GM23248 (cell line): ENCODE measurements around the gene TNNT1. TPM values are rescaled to one million over a fixed set of nuclear protein-coding genes. Genes with fewer than 3 reads are reported as not detected.

Experiments used
- DNase-seq: peaks from one replicate; pipeline ENCODE4 v3.0.0-alpha.2; 2015
- H2AFZ ChIP-seq: fragments of 200-600 bp; sonication (generic); 2 replicates; pipeline ENCODE4 v1.6.1; 2016; ENCODE audit warnings: antibody characterized with exemption
- H3F3A ChIP-seq: fragments of 200-600 bp; sonication (generic); 2 replicates; pipeline ENCODE4 v1.6.1; 2016; ENCODE audit warnings: mild to moderate bottlenecking, antibody characterized with exemption, mixed run types; ENCODE audit not compliant: insufficient read depth
- H3K27ac ChIP-seq: fragments of 200-600 bp; sonication (generic); 2 replicates; pipeline ENCODE4 v1.5.1; 2016; ENCODE audit warnings: mild to moderate bottlenecking
- H3K27me3 ChIP-seq: fragments of 200-600 bp; sonication (generic); replicated peaks from 2 replicates; pipeline ENCODE4 v1.6.1; 2016; ENCODE audit warnings: mild to moderate bottlenecking; ENCODE audit not compliant: insufficient read depth
- H3K36me3 ChIP-seq: fragments of 200-600 bp; sonication (generic); 2 replicates; pipeline ENCODE4 v1.6.1; 2016; ENCODE audit warnings: low read depth, mild to moderate bottlenecking
- H3K4me1 ChIP-seq: fragments of 200-600 bp; sonication (generic); 2 replicates; pipeline ENCODE4 v1.6.1; 2016; ENCODE audit warnings: mild to moderate bottlenecking; ENCODE audit not compliant: insufficient read depth
- H3K4me2 ChIP-seq: fragments of 200-600 bp; sonication (generic); one replicate; pipeline ENCODE4 v1.6.1; 2016; ENCODE audit warnings: mild to moderate bottlenecking; ENCODE audit not compliant: unreplicated experiment
- H3K4me3 ChIP-seq: fragments of 200-600 bp; sonication (generic); 2 replicates; pipeline ENCODE4 v1.5.1; 2016; ENCODE audit warnings: mild to moderate bottlenecking
- H3K79me2 ChIP-seq: fragments of 200-600 bp; sonication (generic); 2 replicates; pipeline ENCODE4 v1.6.1; 2016; ENCODE audit warnings: mild to moderate bottlenecking; ENCODE audit not compliant: insufficient read depth
- H3K9ac ChIP-seq: fragments of 200-600 bp; sonication (generic); 2 replicates; pipeline ENCODE4 v1.6.1; 2016; ENCODE audit warnings: mild to moderate bottlenecking
- H3K9me2 ChIP-seq: fragments of 200-600 bp; sonication (generic); 2 replicates; pipeline ENCODE4 v1.6.1; 2016; ENCODE audit warnings: mixed run types, mild to moderate bottlenecking, moderate library complexity; ENCODE audit not compliant: insufficient read depth
- H3K9me3 ChIP-seq: fragments of 200-600 bp; sonication (generic); one replicate; pipeline ENCODE4 v1.6.1; 2017; ENCODE audit warnings: low read depth
- H4K20me1 ChIP-seq: fragments of 200-600 bp; sonication (generic); 2 replicates; pipeline ENCODE4 v1.6.0; 2016; ENCODE audit not compliant: insufficient read depth
- EZH2 ChIP-seq: fragments of 200-600 bp; sonication (generic); IDR thresholded peaks from 2 replicates; pipeline ENCODE4 v1.6.1; 2018; ENCODE audit warnings: antibody characterized with exemption, mild to moderate bottlenecking; ENCODE audit not compliant: insufficient read depth, poor library complexity, severe bottlenecking
- EZH2phosphoT487 ChIP-seq: fragments of 200-600 bp; sonication (generic); IDR thresholded peaks from 2 replicates; pipeline ENCODE4 v1.6.1; 2018; ENCODE audit warnings: antibody characterized with exemption, moderate library complexity, mild to moderate bottlenecking, low read depth; ENCODE audit not compliant: insufficient read depth
- WGBS, 2 experiments: methylation state at CpG; one replicate each; pipeline ENCODE4 v1.1.6; 2015 to 2017; ENCODE audit warnings: low lambda C conversion rate in 2 of 2, low coverage in 1 of 2; ENCODE audit errors: missing lambda C conversion rate in 2 of 2; 5-methylcytosine and 5-hydroxymethylcytosine counted together
- in situ Hi-C: fragments of 300-500 bp; cut with MboI; formaldehyde crosslinking; loops from 2 replicates; pipeline ENCODE4 v1.15.0; 2020
- polyA plus RNA-seq: library from polyadenylated mRNA; unstranded; fragments of >200 nt; fragmentation: Nextera tagmentation; extraction: Ambion mirVana; gene quantifications from 2 replicates; pipeline ENCODE4 v1.2.1, GENCODE V29; 2016
- total RNA-seq: library from RNA; depleted of rRNA; stranded (reverse); fragments of >200 nt; shearing (Covaris generic); gene quantifications from 2 replicates; pipeline ENCODE4 v1.2.3, GENCODE V29; 2014

The TNNT1 gene
- total and polyA plus RNA-seq, 2 experiments from 2014 or later = 0.76 to 1.8 TPM

- Histone ChIP-seq H3F3A (no peaks in the 10 kb centered on the region), H3K36me3 (no peaks in the 10 kb centered on the region), H3K4me1 (no peaks in the 10 kb centered on the region), H4K20me1 (no peaks in the 10 kb centered on the region), H3K4me3 (0 out of 2 replicates have a peak overlapping the region, but pooled peaks have one; percentile 42), H2AFZ (peak overlapping the region; percentile 58; the same call in 1 of the 2 replicates), H3K27ac (no peak overlapping the region), H3K79me2 (no peaks in the 10 kb centered on the region), H3K4me2 (peak overlapping the region; percentile 62), H3K27me3 (peaks cover 9% of the 10 kb centered on the region), H3K9me2 (no peaks in the 10 kb centered on the region), H3K9me3 (no peaks in the 10 kb centered on the region), H3K9ac (no peak overlapping the region)
- DNase-seq = no peak
- TF ChIP-seq EZH2phosphoT487 (no peak), EZH2 (no peak)
- 10 to 11% methylated on average over 21 of the region's 21 CpGs for WGBS, 2 experiments
- in situ Hi-C loops = loop anchor here (10.0 to 25.0 kb wide), 2 partner anchors 273 to 496 kb away; partner anchors contain the start of genes CCDC106, ZNF580 and ZNF581
Observed at GRCh38 chr19:55141696-55142095, 7.3 kb downstream of the TNNT1 start.

- no peak overlapping the region for H3K27ac ChIP-seq
- H3K4me3 ChIP-seq = no peak overlapping the region
- no peak for DNase-seq
- peaks cover 13% of the 10 kb centered on the region for H3K27me3 ChIP-seq
- no peak overlapping the region for H2AFZ ChIP-seq
- no peak overlapping the region for H3K4me2 ChIP-seq
- in situ Hi-C loops = loop anchor here (25.0 kb wide), 1 partner anchor 499 kb away; the partner anchor contains the start of genes CCDC106, ZNF580 and ZNF581
- H3F3A ChIP-seq = no peaks in the 10 kb centered on the region
- H3K9ac ChIP-seq = no peak overlapping the region
- H3K9me2 ChIP-seq = no peaks in the 10 kb centered on the region
- no peaks in the 10 kb centered on the region for H3K9me3 ChIP-seq
- WGBS, 2 experiments = 29 to 31% methylated on average over 9 of the region's 9 CpGs
- H3K36me3 ChIP-seq = no peaks in the 10 kb centered on the region
- H4K20me1 ChIP-seq = no peaks in the 10 kb centered on the region
- TF ChIP-seq EZH2 = no peak
- TF ChIP-seq EZH2phosphoT487 = no peak
- H3K4me1 ChIP-seq = no peaks in the 10 kb centered on the region
- H3K79me2 ChIP-seq = no peaks in the 10 kb centered on the region
Observed at GRCh38 chr19:55137915-55138314, 11.1 kb downstream of the TNNT1 start.

GRCh38 chr19:55136399-55137102 lies 12.5 kb downstream of the TNNT1 start:
- Histone ChIP-seq H3K9me2 (no peaks in the 10 kb centered on the region), H2AFZ (no peak overlapping the region), H3F3A (no peaks in the 10 kb centered on the region), H3K4me2 (no peak overlapping the region), H3K9me3 (no peaks in the 10 kb centered on the region), H3K36me3 (no peaks in the 10 kb centered on the region), H3K4me3 (no peak overlapping the region), H3K4me1 (no peaks in the 10 kb centered on the region), H3K79me2 (no peaks in the 10 kb centered on the region), H3K9ac (no peak overlapping the region), H3K27ac (no peak overlapping the region), H4K20me1 (no peaks in the 10 kb centered on the region), H3K27me3 (peaks cover 4% of the 10 kb centered on the region; the same call in 1 of the 2 replicates)
- WGBS, 2 experiments = 60 to 61% methylated on average over 16 to 17 of the region's 17 CpGs
- TF ChIP-seq EZH2phosphoT487 (no peak), EZH2 (no peak)
- in situ Hi-C loops = loop anchor here (25.0 kb wide), 1 partner anchor 501 kb away; the partner anchor contains the start of genes CCDC106, ZNF580 and ZNF581
- no peak for DNase-seq

GRCh38 chr19:55134736-55135135 lies 14.3 kb downstream of the TNNT1 start:
- H3K27ac ChIP-seq = no peak overlapping the region
- no peak overlapping the region for H3K9ac ChIP-seq
- in situ Hi-C loops = loop anchor here (25.0 kb wide), 1 partner anchor 503 kb away; the partner anchor contains the start of genes CCDC106, ZNF580 and ZNF581
- no peaks in the 10 kb centered on the region for H3K79me2 ChIP-seq
- H3K9me2 ChIP-seq = no peaks in the 10 kb centered on the region
- no peak for TF ChIP-seq EZH2
- TF ChIP-seq EZH2phosphoT487 = no peak
- no peaks in the 10 kb centered on the region for H3K36me3 ChIP-seq
- H3K4me2 ChIP-seq = no peak overlapping the region
- DNase-seq = no peak
- H3K9me3 ChIP-seq = no peaks in the 10 kb centered on the region
- H4K20me1 ChIP-seq = no peaks in the 10 kb centered on the region
- H3K4me3 ChIP-seq = no peak overlapping the region
- no peaks in the 10 kb centered on the region for H3K4me1 ChIP-seq
- H3K27me3 ChIP-seq = peaks cover 4% of the 10 kb centered on the region; the same call in 1 of the 2 replicates
- no peak overlapping the region for H2AFZ ChIP-seq
- 0 to 3% methylated on average over 1 to 3 of the region's 3 CpGs for WGBS, 2 experiments
- no peaks in the 10 kb centered on the region for H3F3A ChIP-seq
